ENCODE data around the gene KCNK10.

The KCNK10 gene

DNA sequence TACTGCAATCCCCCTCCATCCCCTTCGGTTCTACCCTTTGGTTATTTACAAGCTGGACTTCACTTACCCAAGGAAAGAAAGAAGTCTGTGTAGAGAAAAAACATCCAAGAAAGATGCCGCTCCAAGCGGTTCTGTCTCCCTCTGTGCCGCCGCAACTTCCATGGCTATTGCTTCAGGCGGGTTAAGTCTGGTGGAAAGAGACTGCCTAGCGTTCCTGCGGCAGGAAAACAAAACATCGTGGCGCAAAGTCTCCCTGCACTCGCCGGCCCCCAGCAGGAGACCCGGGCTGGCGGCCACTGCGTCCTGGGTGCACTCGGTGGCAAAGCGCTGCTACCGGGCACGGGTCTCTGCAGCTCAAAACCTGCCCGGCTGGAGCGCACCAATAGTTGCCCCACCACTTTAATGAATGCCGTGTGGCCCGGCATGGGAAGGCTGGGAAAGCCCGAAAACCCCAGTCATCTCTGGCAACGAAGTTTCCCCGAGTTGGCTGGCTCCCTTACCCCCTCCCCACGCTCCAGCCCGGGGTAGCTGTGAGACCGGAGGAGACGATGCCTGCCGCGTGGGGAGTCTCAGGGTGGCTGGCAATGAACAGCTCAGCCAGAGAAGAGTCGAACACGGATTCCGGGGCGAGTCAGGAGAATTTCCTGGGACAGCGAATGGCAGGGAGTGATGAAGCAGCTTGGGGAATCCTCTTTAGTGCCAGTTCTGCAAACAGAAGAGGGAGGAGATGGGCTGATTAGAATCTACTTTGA is 3.5 kb upstream of the KCNK10 start:
- Mint-ChIP-seq H3K27ac (no peak overlapping the region), H3K9me3 (no peaks in the 10 kb centered on the region), H3K4me3 (no peak overlapping the region), H3K4me1 (ENCODE audit: low read depth) (peaks cover 4% of the 10 kb centered on the region), H3K36me3 (ENCODE audit: low read depth) (no peaks in the 10 kb centered on the region), H3K27me3 (ENCODE audit: low read depth) (peaks cover 55% of the 10 kb centered on the region)

- Mint-ChIP-seq H3K4me1 (ENCODE audit: low read depth) (peaks cover 4% of the 10 kb centered on the region), H3K27ac (no peak overlapping the region), H3K36me3 (ENCODE audit: low read depth) (no peaks in the 10 kb centered on the region), H3K27me3 (ENCODE audit: low read depth) (peaks cover 55% of the 10 kb centered on the region), H3K9me3 (no peaks in the 10 kb centered on the region), H3K4me3 (no peak overlapping the region)
Measured at GRCh38 chr14:88325883-88326282, 2.8 kb upstream of the KCNK10 start.

GRCh38 chr14:88324930-88325329 is 1.9 kb upstream of the KCNK10 start:
- peaks cover 4% of the 10 kb centered on the region for H3K4me1 Mint-ChIP-seq (ENCODE audit: low read depth)

DNA sequence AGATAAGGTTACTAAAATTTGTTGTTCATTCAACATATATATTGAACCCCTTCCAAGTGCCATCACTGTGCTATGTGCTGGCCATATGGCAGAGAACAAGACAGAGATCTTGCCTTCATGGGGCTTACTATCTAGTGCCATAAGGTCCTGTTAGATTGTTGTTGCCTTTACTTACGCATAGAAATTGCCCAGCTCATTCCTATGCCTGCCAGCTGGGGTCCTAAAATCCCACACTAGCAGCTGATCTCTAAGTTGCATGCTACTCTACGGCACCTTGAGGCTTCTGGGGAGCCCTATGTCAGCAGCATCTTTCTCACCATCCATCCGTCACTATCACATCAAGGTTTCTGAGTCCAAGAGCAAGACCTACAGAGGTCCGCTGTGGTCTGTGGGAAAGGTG is 1.4 kb upstream of the KCNK10 start:
- Mint-ChIP-seq H3K27me3 (ENCODE audit: low read depth) (peaks cover 50% of the 10 kb centered on the region), H3K4me3 (no peak overlapping the region), H3K9me3 (no peaks in the 10 kb centered on the region), H3K27ac (no peak overlapping the region), H3K36me3 (ENCODE audit: low read depth) (no peaks in the 10 kb centered on the region), H3K4me1 (ENCODE audit: low read depth) (peaks cover 4% of the 10 kb centered on the region)

More at GRCh38 chr14:88324930-88325329, 1.9 kb upstream of the KCNK10 start:
- H3K4me3 Mint-ChIP-seq: no peak overlapping the region
- H3K36me3 Mint-ChIP-seq (ENCODE audit: low read depth): no peaks in the 10 kb centered on the region
- no peak overlapping the region for H3K27ac Mint-ChIP-seq
- peaks cover 50% of the 10 kb centered on the region for H3K27me3 Mint-ChIP-seq (ENCODE audit: low read depth)
- H3K9me3 Mint-ChIP-seq: no peaks in the 10 kb centered on the region

DNA sequence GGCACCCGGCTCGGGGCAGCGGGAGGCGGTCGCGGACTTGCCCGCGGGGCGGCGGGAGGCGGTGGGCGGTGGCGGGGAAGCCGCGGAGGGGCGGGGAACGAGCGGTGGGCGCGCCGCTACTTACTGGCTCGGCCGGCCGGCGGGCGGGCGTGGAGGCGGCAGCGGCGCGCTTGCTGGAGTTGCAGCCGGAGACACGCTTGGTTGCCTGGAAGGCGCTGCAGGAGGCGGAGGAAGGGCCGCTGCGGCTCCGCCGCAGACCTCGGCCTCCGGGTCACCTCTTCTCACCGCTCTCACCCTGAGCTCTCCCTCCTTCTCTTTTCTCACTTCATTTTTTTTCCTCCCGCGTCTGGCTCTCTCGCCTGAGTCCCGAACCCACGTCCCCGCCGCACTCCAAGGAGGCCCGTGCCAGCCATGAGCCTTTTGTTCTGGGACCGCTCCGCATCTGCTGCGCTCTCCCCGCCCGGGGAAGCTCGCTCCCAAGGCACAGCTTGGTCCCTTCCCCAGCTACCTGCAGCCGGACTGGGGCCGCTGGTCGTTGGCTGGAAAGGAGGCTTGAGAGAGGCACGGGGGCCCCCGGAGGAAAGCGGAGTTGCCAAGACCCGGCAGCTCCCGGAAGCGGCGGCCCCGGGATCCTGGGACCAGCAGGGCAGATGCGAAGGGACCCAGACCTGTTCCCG is 592 bp upstream of the KCNK10 start:
- Mint-ChIP-seq H3K36me3 (ENCODE audit: low read depth) (no peaks in the 10 kb centered on the region), H3K9me3 (no peaks in the 10 kb centered on the region), H3K27ac (no peak overlapping the region), H3K4me3 (peak overlapping the region; percentile 41), H3K4me1 (ENCODE audit: low read depth) (peaks cover 4% of the 10 kb centered on the region), H3K27me3 (ENCODE audit: low read depth) (peaks cover 49% of the 10 kb centered on the region)

DNA sequence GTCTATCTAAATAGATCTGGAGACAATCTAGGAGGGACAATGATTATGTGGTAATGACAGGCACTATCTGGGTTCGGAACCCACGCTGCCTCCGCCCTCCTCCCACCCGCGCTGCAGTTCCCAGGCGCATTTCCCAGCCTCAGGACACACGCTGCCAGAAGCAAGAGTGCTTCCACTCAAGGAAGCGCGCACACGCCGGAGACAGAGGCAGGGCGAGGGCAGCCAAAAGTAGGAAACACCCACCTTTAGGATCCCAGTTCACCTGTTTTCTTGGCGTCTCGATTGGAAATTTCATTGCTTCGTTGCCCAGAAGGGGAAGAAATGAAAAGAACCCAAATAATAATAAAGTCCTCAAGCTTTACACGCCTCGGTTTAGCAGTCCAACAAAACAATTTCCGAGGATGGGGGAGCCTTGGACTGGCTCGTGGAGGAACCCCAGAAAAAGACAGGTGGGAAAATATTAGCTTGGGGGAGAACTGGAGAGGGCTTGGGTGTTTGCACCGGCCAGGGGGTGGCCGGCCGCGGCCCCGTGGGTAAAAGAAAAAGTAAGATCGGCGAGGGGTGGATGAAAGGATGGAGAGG is 474 bp downstream of the KCNK10 start:
- Mint-ChIP-seq H3K36me3 (ENCODE audit: low read depth) (no peaks in the 10 kb centered on the region), H3K27ac (no peak overlapping the region), H3K4me3 (peak overlapping the region; percentile 42), H3K27me3 (ENCODE audit: low read depth) (peaks cover 46% of the 10 kb centered on the region), H3K9me3 (no peaks in the 10 kb centered on the region), H3K4me1 (ENCODE audit: low read depth) (peaks cover 4% of the 10 kb centered on the region)

- Mint-ChIP-seq H3K36me3 (ENCODE audit: low read depth) (no peaks in the 10 kb centered on the region), H3K4me3 (no peak overlapping the region), H3K27ac (no peak overlapping the region), H3K27me3 (ENCODE audit: low read depth) (peaks cover 39% of the 10 kb centered on the region), H3K9me3 (no peaks in the 10 kb centered on the region), H3K4me1 (ENCODE audit: low read depth) (peaks cover 4% of the 10 kb centered on the region)
Measured at GRCh38 chr14:88321692-88322503, 1.2 kb downstream of the KCNK10 start.

DNA sequence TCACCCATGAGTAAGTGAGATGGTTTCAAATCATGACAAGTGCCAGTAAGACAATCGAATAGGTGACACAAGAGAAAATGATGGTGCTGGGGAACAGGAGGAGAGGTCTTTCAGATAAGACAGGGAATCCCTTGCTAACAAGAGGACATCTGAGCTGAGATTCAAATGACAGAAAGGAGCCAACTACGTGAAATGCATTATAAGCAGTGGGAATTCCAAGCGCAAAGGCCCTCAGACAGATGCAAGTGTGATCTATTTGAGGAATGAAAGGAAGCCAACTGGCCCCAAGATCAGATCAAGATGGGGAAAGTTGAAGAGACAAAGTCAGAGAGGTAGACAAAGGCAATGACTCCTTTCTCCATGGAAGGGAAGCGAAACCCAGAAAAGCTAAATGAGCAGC is 4.7 kb downstream of the KCNK10 start:
- peaks cover 2% of the 10 kb centered on the region for H3K4me1 Mint-ChIP-seq (ENCODE audit: low read depth)
- H3K27ac Mint-ChIP-seq: no peak overlapping the region
- H3K4me3 Mint-ChIP-seq: no peak overlapping the region
- H3K36me3 Mint-ChIP-seq (ENCODE audit: low read depth): no peaks in the 10 kb centered on the region
- H3K27me3 Mint-ChIP-seq (ENCODE audit: low read depth): peaks cover 8% of the 10 kb centered on the region
- no peaks in the 10 kb centered on the region for H3K9me3 Mint-ChIP-seq

DNA sequence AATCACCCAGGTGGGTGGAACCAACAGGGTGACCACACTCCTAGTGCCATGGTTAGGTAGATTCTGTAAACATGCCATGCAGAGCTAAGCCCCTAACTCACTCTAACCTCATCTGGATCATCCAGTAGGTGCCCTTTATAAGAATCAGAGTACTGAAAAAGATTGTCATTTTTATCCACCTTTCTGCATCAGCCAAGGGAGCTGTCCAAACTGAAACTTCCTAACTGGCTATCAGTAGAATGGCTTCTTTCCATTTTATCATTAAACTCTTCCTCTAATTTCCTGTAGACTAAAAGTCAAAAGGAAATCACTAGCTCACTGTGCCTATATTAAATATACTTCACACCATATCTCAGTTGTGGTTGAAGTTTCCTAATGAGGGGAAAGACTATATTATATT is 6.5 kb downstream of the KCNK10 start:
- no peaks in the 10 kb centered on the region for H3K4me1 Mint-ChIP-seq (ENCODE audit: low read depth)
- H3K27ac Mint-ChIP-seq: no peak overlapping the region
- no peaks in the 10 kb centered on the region for H3K9me3 Mint-ChIP-seq
- H3K36me3 Mint-ChIP-seq (ENCODE audit: low read depth): no peaks in the 10 kb centered on the region
- no peak overlapping the region for H3K4me3 Mint-ChIP-seq
- H3K27me3 Mint-ChIP-seq (ENCODE audit: low read depth): peaks cover 13% of the 10 kb centered on the region

DNA sequence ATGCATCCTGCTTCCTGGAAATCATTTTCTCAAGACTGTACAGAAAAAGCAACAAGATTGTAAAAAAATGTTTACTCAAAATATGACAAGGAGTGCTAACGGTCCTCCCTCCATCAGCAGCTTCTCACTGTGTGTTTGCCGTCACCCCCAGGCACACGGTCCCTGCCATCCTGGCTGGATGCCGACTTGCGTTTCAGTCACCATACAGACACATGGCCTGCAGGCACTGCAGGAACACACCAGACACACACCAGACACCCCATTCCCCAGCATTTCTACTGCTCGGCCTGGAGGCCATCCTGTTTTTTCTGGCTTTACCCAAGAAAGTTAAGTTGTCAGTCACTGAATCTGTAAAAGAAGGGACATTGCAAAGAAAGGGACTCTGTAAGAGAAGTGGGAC is 10.8 kb downstream of the KCNK10 start:
- Mint-ChIP-seq H3K4me1 (ENCODE audit: low read depth) (no peaks in the 10 kb centered on the region), H3K27me3 (ENCODE audit: low read depth) (peaks cover 7% of the 10 kb centered on the region), H3K4me3 (no peak overlapping the region), H3K27ac (no peak overlapping the region), H3K9me3 (no peaks in the 10 kb centered on the region), H3K36me3 (ENCODE audit: low read depth) (no peaks in the 10 kb centered on the region)

DNA sequence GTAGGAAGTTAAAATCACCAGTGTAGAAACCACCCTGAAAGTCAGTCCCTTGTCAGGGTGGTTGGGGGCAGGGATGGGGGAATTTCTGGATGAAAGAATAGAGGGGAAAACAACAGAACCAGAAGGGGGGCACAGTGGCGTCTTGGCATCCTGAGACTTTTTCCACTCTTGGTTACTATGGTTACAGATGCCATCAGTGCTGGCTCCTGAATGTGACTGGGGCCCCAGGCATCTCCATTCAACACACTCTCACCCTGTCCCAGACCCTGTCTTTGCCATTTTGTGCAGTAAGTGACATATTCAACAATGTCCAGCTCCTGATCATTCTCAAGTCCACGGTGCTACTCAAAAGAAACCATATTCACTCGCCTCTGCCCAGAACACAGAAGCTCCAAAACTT is 11.3 kb downstream of the KCNK10 start:
- Mint-ChIP-seq H3K36me3 (ENCODE audit: low read depth) (no peaks in the 10 kb centered on the region), H3K27me3 (ENCODE audit: low read depth) (peaks cover 7% of the 10 kb centered on the region), H3K4me3 (no peak overlapping the region)

DNA sequence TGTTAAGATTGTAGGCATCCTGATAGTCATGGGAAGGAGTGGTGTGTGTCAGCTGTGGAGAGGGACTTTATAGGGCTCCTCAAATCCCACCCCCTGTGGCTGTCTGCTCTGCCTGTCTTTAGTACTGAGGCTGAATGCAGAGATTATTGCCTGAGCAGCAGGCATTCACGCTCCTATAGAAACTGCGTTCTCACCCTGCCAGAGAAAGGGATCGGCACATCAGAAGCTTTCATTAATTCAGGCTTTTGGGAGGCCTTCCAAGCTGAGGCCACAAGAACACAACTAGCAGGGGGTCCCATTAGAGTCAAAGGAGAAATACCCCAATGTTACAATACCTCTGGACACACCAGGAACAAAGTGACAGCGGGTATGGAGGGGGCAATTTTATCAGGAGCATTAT is 12.6 kb downstream of the KCNK10 start:
- no peaks in the 10 kb centered on the region for H3K4me1 Mint-ChIP-seq (ENCODE audit: low read depth)
- no peaks in the 10 kb centered on the region for H3K9me3 Mint-ChIP-seq
- H3K27ac Mint-ChIP-seq: no peak overlapping the region
- no peak overlapping the region for H3K4me3 Mint-ChIP-seq
- H3K36me3 Mint-ChIP-seq (ENCODE audit: low read depth): no peaks in the 10 kb centered on the region
- H3K27me3 Mint-ChIP-seq (ENCODE audit: low read depth): peaks cover 7% of the 10 kb centered on the region

More for the DNA sequence above, 11.3 kb downstream of the KCNK10 start:
- H3K9me3 Mint-ChIP-seq: no peaks in the 10 kb centered on the region
- no peaks in the 10 kb centered on the region for H3K4me1 Mint-ChIP-seq (ENCODE audit: low read depth)
- H3K27ac Mint-ChIP-seq: no peak overlapping the region

- Mint-ChIP-seq H3K4me3 (no peak overlapping the region), H3K27me3 (ENCODE audit: low read depth) (peaks cover 7% of the 10 kb centered on the region), H3K9me3 (no peaks in the 10 kb centered on the region), H3K36me3 (ENCODE audit: low read depth) (no peaks in the 10 kb centered on the region), H3K4me1 (ENCODE audit: low read depth) (no peaks in the 10 kb centered on the region), H3K27ac (no peak overlapping the region)
Measured at GRCh38 chr14:88310021-88310420, 13.0 kb downstream of the KCNK10 start.

DNA sequence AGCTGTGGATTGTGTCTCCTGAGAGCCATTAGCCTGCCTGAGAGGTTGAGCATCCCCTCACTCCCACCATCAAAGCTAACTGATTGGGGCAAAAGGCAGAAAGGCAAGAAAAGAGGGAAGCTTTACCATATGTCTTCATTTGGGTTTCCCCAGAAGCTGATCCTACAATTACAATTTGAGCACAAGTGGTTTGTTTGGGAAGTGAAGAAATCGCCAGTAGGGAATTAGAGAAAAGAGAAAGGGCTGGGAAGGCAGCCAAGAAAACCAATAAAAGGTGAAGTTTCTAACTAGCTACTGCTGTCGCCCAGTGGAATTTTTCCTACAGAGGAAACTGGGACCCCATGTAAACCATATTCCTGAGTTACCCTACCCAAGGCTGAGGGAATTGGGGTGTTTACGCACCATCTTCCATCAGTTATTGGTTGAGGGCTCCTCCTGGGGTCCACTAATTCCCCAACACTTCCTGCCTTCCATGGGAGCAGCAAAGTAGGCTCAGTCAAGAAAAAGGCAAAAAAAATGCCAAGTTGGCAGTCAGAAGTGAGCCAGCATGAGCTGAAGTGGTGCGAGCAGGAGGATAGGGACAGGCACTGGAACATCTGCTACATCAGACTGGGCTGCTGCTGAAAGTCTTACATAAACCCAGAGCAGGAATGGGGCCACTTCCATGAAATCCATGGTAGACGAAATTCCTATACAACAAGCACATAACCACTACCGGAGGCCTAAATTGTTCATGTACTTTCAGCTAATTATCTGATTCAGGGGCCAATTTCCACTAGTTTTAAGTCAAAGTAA is 17.3 kb downstream of the KCNK10 start:
- Mint-ChIP-seq H3K27ac (no peak overlapping the region), H3K4me3 (no peak overlapping the region), H3K9me3 (no peaks in the 10 kb centered on the region), H3K36me3 (ENCODE audit: low read depth) (no peaks in the 10 kb centered on the region), H3K27me3 (ENCODE audit: low read depth) (no peaks in the 10 kb centered on the region), H3K4me1 (ENCODE audit: low read depth) (no peaks in the 10 kb centered on the region)
